ENCODE results near the gene RC3H1. TPM values are rescaled to one million over a fixed set of nuclear protein-coding genes. Genes with fewer than 3 reads are reported as not detected.

Gene RC3H1
- total and polyA plus RNA-seq, 2 of the 13 experiments (the other 11 are each of a cell fraction or from before 2014, with no cell fraction given), result 11.2 to 19.6 TPM

GRCh38 chr1:174022080-174022975, at the start of gene RC3H1 (continued):
- TF ChIP-seq, protein P1, sequence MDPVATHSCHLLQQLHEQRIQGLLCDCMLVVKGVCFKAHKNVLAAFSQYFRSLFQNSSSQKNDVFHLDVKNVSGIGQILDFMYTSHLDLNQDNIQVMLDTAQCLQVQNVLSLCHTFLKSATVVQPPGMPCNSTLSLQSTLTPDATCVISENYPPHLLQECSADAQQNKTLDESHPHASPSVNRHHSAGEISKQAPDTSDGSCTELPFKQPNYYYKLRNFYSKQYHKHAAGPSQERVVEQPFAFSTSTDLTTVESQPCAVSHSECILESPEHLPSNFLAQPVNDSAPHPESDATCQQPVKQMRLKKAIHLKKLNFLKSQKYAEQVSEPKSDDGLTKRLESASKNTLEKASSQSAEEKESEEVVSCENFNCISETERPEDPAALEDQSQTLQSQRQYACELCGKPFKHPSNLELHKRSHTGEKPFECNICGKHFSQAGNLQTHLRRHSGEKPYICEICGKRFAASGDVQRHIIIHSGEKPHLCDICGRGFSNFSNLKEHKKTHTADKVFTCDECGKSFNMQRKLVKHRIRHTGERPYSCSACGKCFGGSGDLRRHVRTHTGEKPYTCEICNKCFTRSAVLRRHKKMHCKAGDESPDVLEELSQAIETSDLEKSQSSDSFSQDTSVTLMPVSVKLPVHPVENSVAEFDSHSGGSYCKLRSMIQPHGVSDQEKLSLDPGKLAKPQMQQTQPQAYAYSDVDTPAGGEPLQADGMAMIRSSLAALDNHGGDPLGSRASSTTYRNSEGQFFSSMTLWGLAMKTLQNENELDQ (CRISPR knock-in tag; IDR thresholded peaks at IDR 0.05; ENCODE audit: borderline replicate concordance), result no peak
- TF ChIP-seq, protein P2, sequence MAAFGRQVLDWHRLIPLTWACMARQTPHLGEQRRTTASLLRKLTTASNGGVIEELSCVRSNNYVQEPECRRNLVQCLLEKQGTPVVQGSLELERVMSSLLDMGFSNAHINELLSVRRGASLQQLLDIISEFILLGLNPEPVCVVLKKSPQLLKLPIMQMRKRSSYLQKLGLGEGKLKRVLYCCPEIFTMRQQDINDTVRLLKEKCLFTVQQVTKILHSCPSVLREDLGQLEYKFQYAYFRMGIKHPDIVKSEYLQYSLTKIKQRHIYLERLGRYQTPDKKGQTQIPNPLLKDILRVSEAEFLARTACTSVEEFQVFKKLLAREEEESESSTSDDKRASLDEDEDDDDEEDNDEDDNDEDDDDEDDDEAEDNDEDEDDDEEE (CRISPR knock-in tag; IDR thresholded peaks at IDR 0.05), result peak; percentile 49; the same call in 1 of the 2 replicates
- TF ChIP-seq EZH2 (conservative IDR thresholded peaks at IDR 0.05; ENCODE audit: low read depth, low read length) (no peak), IKZF1 (IDR thresholded peaks at IDR 0.05) (no peak), PAWR (CRISPR knock-in tag; IDR thresholded peaks at IDR 0.05; ENCODE audit: borderline replicate concordance) (no peak), ZBTB3 (CRISPR knock-in tag; IDR thresholded peaks at IDR 0.05; ENCODE audit: borderline replicate concordance, low read depth) (no peak), ZNF563 (CRISPR knock-in tag; IDR thresholded peaks at IDR 0.05) (peak; percentile 74), RBM22 (optimal IDR thresholded peaks at IDR 0.05; ENCODE audit: low read length) (no peak), HNF1A (IDR thresholded peaks at IDR 0.05; ENCODE audit: low read depth) (no peak), HNF1A (CRISPR knock-in tag; IDR thresholded peaks at IDR 0.05; ENCODE audit: borderline replicate concordance) (0 out of 2 replicates have a peak, but pooled peaks have one; percentile 41), NFKB2 (CRISPR knock-in tag; IDR thresholded peaks at IDR 0.05; ENCODE audit: borderline replicate concordance) (no peak), THYN1 (CRISPR knock-in tag; IDR thresholded peaks at IDR 0.05; ENCODE audit: borderline replicate concordance, low read depth) (no peak), SMYD3 (CRISPR knock-in tag; IDR thresholded peaks at IDR 0.05) (0 out of 2 replicates have a peak, but pooled peaks have one; percentile 74), ARNT (IDR thresholded peaks at IDR 0.05) (no peak), JDP2 (CRISPR knock-in tag; IDR thresholded peaks at IDR 0.05; ENCODE audit: borderline replicate concordance) (no peak; the same call in 1 of the 2 replicates), HNRNPL (IDR thresholded peaks at IDR 0.05; ENCODE audit: low read depth, low read length) (no peak), ZNF282 (IDR thresholded peaks at IDR 0.05; ENCODE audit: partially characterized antibody) (no peak)
- TF ChIP-seq, protein P3, sequence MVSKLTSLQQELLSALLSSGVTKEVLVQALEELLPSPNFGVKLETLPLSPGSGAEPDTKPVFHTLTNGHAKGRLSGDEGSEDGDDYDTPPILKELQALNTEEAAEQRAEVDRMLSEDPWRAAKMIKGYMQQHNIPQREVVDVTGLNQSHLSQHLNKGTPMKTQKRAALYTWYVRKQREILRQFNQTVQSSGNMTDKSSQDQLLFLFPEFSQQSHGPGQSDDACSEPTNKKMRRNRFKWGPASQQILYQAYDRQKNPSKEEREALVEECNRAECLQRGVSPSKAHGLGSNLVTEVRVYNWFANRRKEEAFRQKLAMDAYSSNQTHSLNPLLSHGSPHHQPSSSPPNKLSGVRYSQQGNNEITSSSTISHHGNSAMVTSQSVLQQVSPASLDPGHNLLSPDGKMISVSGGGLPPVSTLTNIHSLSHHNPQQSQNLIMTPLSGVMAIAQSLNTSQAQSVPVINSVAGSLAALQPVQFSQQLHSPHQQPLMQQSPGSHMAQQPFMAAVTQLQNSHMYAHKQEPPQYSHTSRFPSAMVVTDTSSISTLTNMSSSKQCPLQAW (CRISPR knock-in tag; IDR thresholded peaks at IDR 0.05), result peak; percentile 58; the same call in 1 of the 2 replicates
- TF ChIP-seq, protein P4, sequence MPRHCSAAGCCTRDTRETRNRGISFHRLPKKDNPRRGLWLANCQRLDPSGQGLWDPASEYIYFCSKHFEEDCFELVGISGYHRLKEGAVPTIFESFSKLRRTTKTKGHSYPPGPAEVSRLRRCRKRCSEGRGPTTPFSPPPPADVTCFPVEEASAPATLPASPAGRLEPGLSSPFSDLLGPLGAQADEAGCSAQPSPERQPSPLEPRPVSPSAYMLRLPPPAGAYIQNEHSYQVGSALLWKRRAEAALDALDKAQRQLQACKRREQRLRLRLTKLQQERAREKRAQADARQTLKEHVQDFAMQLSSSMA (CRISPR knock-in tag; IDR thresholded peaks at IDR 0.05), result no peak

All from HepG2 (cell line).